ENCODE results near the gene DNAH8. TPM values are rescaled to one million over a fixed set of nuclear protein-coding genes. Genes with fewer than 3 reads are reported as not detected.

DNAH8 gene
- polyA plus RNA-seq, 1 of the 3 experiments (the other 2 are of a cell fraction), result not detected

DNA sequence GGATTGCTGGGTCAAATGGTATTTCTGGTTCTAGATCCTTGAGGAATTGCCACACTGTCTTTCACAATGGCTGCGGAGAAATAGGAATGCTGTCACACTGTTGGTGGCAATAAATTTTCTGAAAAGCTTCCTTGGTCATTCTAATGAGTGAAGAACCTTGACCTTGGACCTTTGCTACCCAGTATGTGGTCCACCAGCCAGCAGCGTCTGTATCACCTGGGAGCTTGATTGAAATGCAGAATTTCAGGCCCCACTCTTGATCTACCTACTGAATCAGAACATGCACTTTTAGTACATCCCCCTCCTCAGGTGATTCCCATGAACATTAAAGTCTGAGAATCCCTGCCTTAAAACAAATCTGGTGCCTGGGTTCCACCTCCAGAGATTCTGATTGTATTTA is 305.9 kb downstream of the DNAH8 start:
- Histone ChIP-seq H3K36me3 (replicated peaks in 1 of 2; ENCODE audit: control insufficient read depth in 1 of 2, insufficient read depth in 2 of 2, low read length in 1 of 2) (no peaks in the 10 kb centered on the region), H3K4me3 (ENCODE audit: low read depth in 2 of 2, low read length in 1 of 2) (no peak overlapping the region), H3K27ac (ENCODE audit: low read depth in 2 of 2, low read length in 1 of 2) (no peak overlapping the region), H4K20me1 (ENCODE audit: insufficient read depth) (no peaks in the 10 kb centered on the region), H3K9ac (no peak overlapping the region), H3K27me3 (ENCODE audit: insufficient read depth) (no peaks in the 10 kb centered on the region), H3K9me3 (no peaks in the 10 kb centered on the region), H3K9me2 (no peaks in the 10 kb centered on the region), H2AFZ (ENCODE audit: low read depth) (no peak overlapping the region), H3K4me2 (no peak overlapping the region), H3K79me2 (ENCODE audit: insufficient read depth) (no peaks in the 10 kb centered on the region), H3K4me1 (ENCODE audit: control insufficient read depth in 1 of 2, insufficient read depth in 2 of 2, low read depth in 1 of 2, low read length in 1 of 2) (no peaks in the 10 kb centered on the region), H3F3A (replicated peaks; ENCODE audit: insufficient read depth) (no peaks in the 10 kb centered on the region)
- no peak for TF ChIP-seq GATA2 (CRISPR knock-in tag; IDR thresholded peaks at IDR 0.05)
- CTCF ChIA-PET, result interaction anchor here (1.1 to 3.0 kb wide), 5 partner anchors 9 to 289 kb away, joined by 3 to 14 read pairs (median 5); no protein-coding TSS in a partner anchor
- WGBS (ENCODE audit: low lambda C conversion rate), result 11% methylated on average over 2 of the region's 2 CpGs
- POLR2A ChIA-PET, result no interaction called here
- DNase-seq, result no peak

DNA sequence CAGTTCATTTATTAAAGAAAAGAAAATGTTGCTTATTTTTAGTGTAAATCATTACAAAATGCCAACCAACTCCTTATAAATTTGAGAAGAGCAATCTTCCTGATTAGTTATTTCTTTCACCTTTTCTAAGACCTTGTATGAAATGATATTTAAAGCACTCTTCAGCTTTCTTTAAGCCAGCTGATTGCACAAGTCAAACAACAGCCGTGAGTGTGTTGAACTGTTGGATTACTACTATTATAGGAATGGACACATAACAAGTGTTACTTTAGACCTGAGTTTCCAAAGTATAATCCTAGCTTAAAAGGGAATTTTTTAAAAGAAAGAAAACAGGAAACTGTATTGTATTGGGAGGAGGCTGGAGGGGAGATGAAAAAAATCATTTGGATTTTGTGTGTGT is 306.7 kb downstream of the DNAH8 start:
- H3K4me2 ChIP-seq, result no peak overlapping the region
- H3K9ac ChIP-seq, result no peak overlapping the region
- H3K4me3 ChIP-seq (ENCODE audit: low read depth in 2 of 2, low read length in 1 of 2), result no peak overlapping the region
- DNase-seq, result no peak
- H2AFZ ChIP-seq (ENCODE audit: low read depth), result no peak overlapping the region
- H3K9me2 ChIP-seq, result no peaks in the 10 kb centered on the region
- H3K79me2 ChIP-seq (ENCODE audit: insufficient read depth), result no peaks in the 10 kb centered on the region
- H3K4me1 ChIP-seq (ENCODE audit: control insufficient read depth in 1 of 2, insufficient read depth in 2 of 2, low read depth in 1 of 2, low read length in 1 of 2), result no peaks in the 10 kb centered on the region
- no peaks in the 10 kb centered on the region for H3K36me3 ChIP-seq (replicated peaks in 1 of 2; ENCODE audit: control insufficient read depth in 1 of 2, insufficient read depth in 2 of 2, low read length in 1 of 2)
- H3K27ac ChIP-seq (ENCODE audit: low read depth in 2 of 2, low read length in 1 of 2), result no peak overlapping the region
- TF ChIP-seq FOXM1 (IDR thresholded peaks at IDR 0.05; ENCODE audit: low read depth) (no peak), POLR2AphosphoS5 (IDR thresholded peaks at IDR 0.05; ENCODE audit: low read depth, low read length) (no peak)
- no peaks in the 10 kb centered on the region for H3K27me3 ChIP-seq (ENCODE audit: insufficient read depth)
- no peaks in the 10 kb centered on the region for H3K9me3 ChIP-seq
- POLR2A ChIA-PET, result no interaction called here
- H3F3A ChIP-seq (replicated peaks; ENCODE audit: insufficient read depth), result no peaks in the 10 kb centered on the region
- no peaks in the 10 kb centered on the region for H4K20me1 ChIP-seq (ENCODE audit: insufficient read depth)
- WGBS (ENCODE audit: low lambda C conversion rate), result 24% methylated on average over 1 of the region's 1 CpG
- CTCF ChIA-PET, result interaction anchor here (1.1 to 3.0 kb wide), 5 partner anchors 8 to 288 kb away, joined by 3 to 14 read pairs (median 4); no protein-coding TSS in a partner anchor

DNA sequence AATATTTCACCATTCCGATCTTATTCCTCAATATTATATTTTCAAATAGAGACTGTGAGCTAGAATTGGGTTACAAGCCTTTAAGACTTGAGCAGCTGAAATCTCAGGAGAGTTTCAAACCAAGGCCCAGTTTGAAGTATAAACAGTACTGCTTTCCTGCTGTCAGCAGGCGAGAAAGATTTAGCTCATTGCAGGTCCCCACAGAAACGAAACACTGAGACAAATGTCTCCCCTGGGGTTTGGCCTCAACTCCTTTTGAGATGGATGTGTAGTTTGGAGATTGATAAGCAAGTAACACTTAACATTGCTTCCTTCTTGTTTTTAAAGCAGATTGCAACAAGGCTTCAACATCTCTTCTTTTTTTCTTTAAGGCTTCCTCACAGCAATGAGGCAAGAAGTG is 311.1 kb downstream of the DNAH8 start:
- ChIA-PET CTCF (interaction anchor here (0.6 to 2.6 kb wide), 8 partner anchors 10 to 284 kb away, joined by 3 to 8 read pairs (median 4); no protein-coding TSS in a partner anchor), POLR2A (no interaction called here)
- Histone ChIP-seq H3K9me3 (no peaks in the 10 kb centered on the region), H3K4me1 (ENCODE audit: control insufficient read depth in 1 of 2, insufficient read depth in 2 of 2, low read depth in 1 of 2, low read length in 1 of 2) (no peaks in the 10 kb centered on the region), H3K36me3 (replicated peaks in 1 of 2; ENCODE audit: control insufficient read depth in 1 of 2, insufficient read depth in 2 of 2, low read length in 1 of 2) (no peaks in the 10 kb centered on the region), H3K9me2 (no peaks in the 10 kb centered on the region), H3F3A (replicated peaks; ENCODE audit: insufficient read depth) (no peaks in the 10 kb centered on the region), H3K27ac (ENCODE audit: low read depth in 2 of 2, low read length in 1 of 2) (no peak overlapping the region), H3K79me2 (ENCODE audit: insufficient read depth) (no peaks in the 10 kb centered on the region), H2AFZ (ENCODE audit: low read depth) (no peak overlapping the region), H4K20me1 (ENCODE audit: insufficient read depth) (no peaks in the 10 kb centered on the region), H3K9ac (no peak overlapping the region), H3K4me3 (ENCODE audit: low read depth in 2 of 2, low read length in 1 of 2) (no peak overlapping the region), H3K27me3 (ENCODE audit: insufficient read depth) (no peaks in the 10 kb centered on the region), H3K4me2 (no peak overlapping the region)
- 40% methylated on average over 3 of the region's 3 CpGs for WGBS (ENCODE audit: low lambda C conversion rate)
- TF ChIP-seq NRF1 (IDR thresholded peaks at IDR 0.05; ENCODE audit: low read depth, low read length) (no peak), GATA2 (CRISPR knock-in tag; IDR thresholded peaks at IDR 0.05) (no peak)
- TF ChIP-seq, protein P1, sequence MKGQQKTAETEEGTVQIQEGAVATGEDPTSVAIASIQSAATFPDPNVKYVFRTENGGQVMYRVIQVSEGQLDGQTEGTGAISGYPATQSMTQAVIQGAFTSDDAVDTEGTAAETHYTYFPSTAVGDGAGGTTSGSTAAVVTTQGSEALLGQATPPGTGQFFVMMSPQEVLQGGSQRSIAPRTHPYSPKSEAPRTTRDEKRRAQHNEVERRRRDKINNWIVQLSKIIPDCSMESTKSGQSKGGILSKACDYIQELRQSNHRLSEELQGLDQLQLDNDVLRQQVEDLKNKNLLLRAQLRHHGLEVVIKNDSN (IDR thresholded peaks at IDR 0.05; ENCODE audit: borderline replicate concordance, low read depth), result no peak
- no peak for DNase-seq
